WTC11 (cell line): ENCODE measurements around the gene KCNJ14. TPM values are rescaled to one million over a fixed set of nuclear protein-coding genes. Genes with fewer than 3 reads are reported as not detected.

Experiments
- ATAC-seq: fragments of 200-7000 bp; cut with Tn5 transposase; 2 replicates; pipeline ENCODE4 v1.10.0; 2021; ENCODE audit warnings: mild to moderate bottlenecking, moderate library complexity
- CTCF ChIA-PET: fragments of 300-600 bp; sonication (Branson Sonifier 250); formaldehyde crosslinking; loops from one replicate; lab custom pipeline; 2021; ENCODE audit warnings: antibody characterized with exemption; lab: Charles Lee
- POLR2A ChIA-PET: fragments of 350-600 bp; sonication (Branson Sonifier 250); formaldehyde crosslinking; loops from one replicate; lab custom pipeline; 2021; ENCODE audit warnings: antibody characterized with exemption; lab: Charles Lee
- DNase-seq: peaks from one replicate; pipeline ENCODE4 v3.0.0; 2021; ENCODE audit warnings: low spot score
- H3K27ac Mint-ChIP-seq: 2 replicates; pipeline ENCODE4 v1.8.0; 2021; ENCODE audit warnings: mixed read lengths
- H3K27me3 Mint-ChIP-seq: 2 replicates; pipeline ENCODE4 v1.8.0; 2021; ENCODE audit warnings: low read depth, mild to moderate bottlenecking, moderate library complexity, mixed read lengths
- H3K36me3 Mint-ChIP-seq: 2 replicates; pipeline ENCODE4 v1.8.0; 2021; ENCODE audit warnings: mixed read lengths
- H3K4me1 Mint-ChIP-seq: 2 replicates; pipeline ENCODE4 v1.8.0; 2022; ENCODE audit warnings: mixed read lengths
- H3K4me3 Mint-ChIP-seq: 2 replicates; pipeline ENCODE4 v1.8.0; 2021; ENCODE audit warnings: mild to moderate bottlenecking, moderate library complexity, mixed read lengths
- H3K9me3 Mint-ChIP-seq: 2 replicates; pipeline ENCODE4 v1.8.0; 2021; ENCODE audit warnings: mixed read lengths
- ATF2 ChIP-seq: sonication (generic); formaldehyde crosslinking; IDR thresholded peaks from 2 replicates; pipeline ENCODE4 v1.8.1; 2022; ENCODE audit warnings: low read depth, missing genetic modification reagents, borderline replicate concordance
- FOXP1 ChIP-seq: sonication (generic); formaldehyde crosslinking; IDR thresholded peaks from 2 replicates; pipeline ENCODE4 v1.8.0; 2022; ENCODE audit warnings: missing genetic modification reagents, mild to moderate bottlenecking, moderate library complexity, borderline replicate concordance
- IRF2 ChIP-seq: sonication (generic); formaldehyde crosslinking; IDR thresholded peaks from 2 replicates; pipeline ENCODE4 v1.8.0; 2022; ENCODE audit warnings: low read depth, missing genetic modification reagents, borderline replicate concordance
- JAZF1 ChIP-seq: fragments of 250-450 bp; sonication (Bioruptor Pico); IDR thresholded peaks from 2 replicates; pipeline ENCODE4 v1.9.0; 2021; ENCODE audit warnings: moderate library complexity, mild to moderate bottlenecking, inconsistent platforms
- MAX ChIP-seq: sonication (generic); formaldehyde crosslinking; IDR thresholded peaks from 2 replicates; pipeline ENCODE4 v1.8.0; 2022; ENCODE audit warnings: mild to moderate bottlenecking, missing genetic modification reagents
- NR2C2 ChIP-seq: sonication (generic); formaldehyde crosslinking; IDR thresholded peaks from 2 replicates; pipeline ENCODE4 v1.8.0; 2022; ENCODE audit warnings: mild to moderate bottlenecking, missing genetic modification reagents
- ZNF121 ChIP-seq: sonication (generic); formaldehyde crosslinking; IDR thresholded peaks from 2 replicates; pipeline ENCODE4 v1.8.0; 2023; ENCODE audit warnings: missing genetic modification reagents
- ZNF317 ChIP-seq: sonication (generic); formaldehyde crosslinking; IDR thresholded peaks from 2 replicates; pipeline ENCODE4 v1.8.1; 2023; ENCODE audit warnings: low read depth, mild to moderate bottlenecking, moderate library complexity, missing genetic modification reagents, borderline replicate concordance
- ZNF532 ChIP-seq: fragments of 250-450 bp; sonication (Bioruptor Pico); IDR thresholded peaks from 2 replicates; pipeline ENCODE4 v1.9.0; 2021; ENCODE audit warnings: mild to moderate bottlenecking, borderline replicate concordance
- total RNA-seq: library from RNA; stranded (reverse); gene quantifications from 3 replicates; pipeline ENCODE4 v1.2.3, GENCODE V29; 2021
- TF ChIP-seq, protein P1 (sequence below): sonication (generic); formaldehyde crosslinking; IDR thresholded peaks from 2 replicates; pipeline ENCODE4 v1.8.0; 2023; ENCODE audit warnings: missing genetic modification reagents
- TF ChIP-seq, protein P2 (sequence below): sonication (generic); formaldehyde crosslinking; IDR thresholded peaks from 2 replicates; pipeline ENCODE4 v1.8.0; 2022; ENCODE audit warnings: mild to moderate bottlenecking, missing genetic modification reagents

Gene KCNJ14
- total RNA-seq, 1 experiment from 2014 or later, result 1.4 TPM

- Mint-ChIP-seq H3K4me3 (peak overlapping the region; percentile 67), H3K36me3 (no peaks in the 10 kb centered on the region)
These were observed 45.6 kb downstream of the KCNJ14 start for GRCh38 chr19:48500830-48501493.

More at GRCh38 chr19:48500830-48501493, 45.6 kb downstream of the KCNJ14 start:
- no peak for TF ChIP-seq ZNF121
- no peak for TF ChIP-seq ZNF317 (CRISPR knock-in tag)
- TF ChIP-seq ZNF532 (CRISPR knock-in tag), result no peak
- no peak for TF ChIP-seq IRF2
- TF ChIP-seq FOXP1 (CRISPR knock-in tag), result 0 out of 2 replicates have a peak, but pooled peaks have one; percentile 38
- TF ChIP-seq, protein P1, sequence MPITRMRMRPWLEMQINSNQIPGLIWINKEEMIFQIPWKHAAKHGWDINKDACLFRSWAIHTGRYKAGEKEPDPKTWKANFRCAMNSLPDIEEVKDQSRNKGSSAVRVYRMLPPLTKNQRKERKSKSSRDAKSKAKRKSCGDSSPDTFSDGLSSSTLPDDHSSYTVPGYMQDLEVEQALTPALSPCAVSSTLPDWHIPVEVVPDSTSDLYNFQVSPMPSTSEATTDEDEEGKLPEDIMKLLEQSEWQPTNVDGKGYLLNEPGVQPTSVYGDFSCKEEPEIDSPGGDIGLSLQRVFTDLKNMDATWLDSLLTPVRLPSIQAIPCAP (CRISPR knock-in tag), result no peak
- TF ChIP-seq NR2C2, result peak; percentile 81; the same call in 1 of the 2 replicates
- no peak for TF ChIP-seq JAZF1 (CRISPR knock-in tag)
- TF ChIP-seq, protein P2, sequence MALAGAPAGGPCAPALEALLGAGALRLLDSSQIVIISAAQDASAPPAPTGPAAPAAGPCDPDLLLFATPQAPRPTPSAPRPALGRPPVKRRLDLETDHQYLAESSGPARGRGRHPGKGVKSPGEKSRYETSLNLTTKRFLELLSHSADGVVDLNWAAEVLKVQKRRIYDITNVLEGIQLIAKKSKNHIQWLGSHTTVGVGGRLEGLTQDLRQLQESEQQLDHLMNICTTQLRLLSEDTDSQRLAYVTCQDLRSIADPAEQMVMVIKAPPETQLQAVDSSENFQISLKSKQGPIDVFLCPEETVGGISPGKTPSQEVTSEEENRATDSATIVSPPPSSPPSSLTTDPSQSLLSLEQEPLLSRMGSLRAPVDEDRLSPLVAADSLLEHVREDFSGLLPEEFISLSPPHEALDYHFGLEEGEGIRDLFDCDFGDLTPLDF (CRISPR knock-in tag), result 0 out of 2 replicates have a peak, but pooled peaks have one; percentile 56
- no peak for TF ChIP-seq ATF2 (CRISPR knock-in tag)
- TF ChIP-seq MAX, result no peak
- peak overlapping the region; percentile 98 for H3K27ac Mint-ChIP-seq
- POLR2A ChIA-PET, result no interaction called here
- CTCF ChIA-PET, result interaction anchor here (0.9 to 2.1 kb wide), 3 partner anchors 11 to 88 kb away, joined by 3 to 9 read pairs (median 7); no protein-coding TSS in a partner anchor
- no peaks in the 10 kb centered on the region for H3K9me3 Mint-ChIP-seq
- DNase-seq (no peak), ATAC-seq (no peak)
- peaks cover 7% of the 10 kb centered on the region for H3K27me3 Mint-ChIP-seq
- H3K4me1 Mint-ChIP-seq, result peaks cover 15% of the 10 kb centered on the region
